Eye (tissue), 1 donor: ENCODE measurements around the gene INHBB.

Experiments used
- DNase-seq: peaks from one replicate; pipeline ENCODE4 v3.0.0-alpha.2; 2015

INHBB gene

DNA sequence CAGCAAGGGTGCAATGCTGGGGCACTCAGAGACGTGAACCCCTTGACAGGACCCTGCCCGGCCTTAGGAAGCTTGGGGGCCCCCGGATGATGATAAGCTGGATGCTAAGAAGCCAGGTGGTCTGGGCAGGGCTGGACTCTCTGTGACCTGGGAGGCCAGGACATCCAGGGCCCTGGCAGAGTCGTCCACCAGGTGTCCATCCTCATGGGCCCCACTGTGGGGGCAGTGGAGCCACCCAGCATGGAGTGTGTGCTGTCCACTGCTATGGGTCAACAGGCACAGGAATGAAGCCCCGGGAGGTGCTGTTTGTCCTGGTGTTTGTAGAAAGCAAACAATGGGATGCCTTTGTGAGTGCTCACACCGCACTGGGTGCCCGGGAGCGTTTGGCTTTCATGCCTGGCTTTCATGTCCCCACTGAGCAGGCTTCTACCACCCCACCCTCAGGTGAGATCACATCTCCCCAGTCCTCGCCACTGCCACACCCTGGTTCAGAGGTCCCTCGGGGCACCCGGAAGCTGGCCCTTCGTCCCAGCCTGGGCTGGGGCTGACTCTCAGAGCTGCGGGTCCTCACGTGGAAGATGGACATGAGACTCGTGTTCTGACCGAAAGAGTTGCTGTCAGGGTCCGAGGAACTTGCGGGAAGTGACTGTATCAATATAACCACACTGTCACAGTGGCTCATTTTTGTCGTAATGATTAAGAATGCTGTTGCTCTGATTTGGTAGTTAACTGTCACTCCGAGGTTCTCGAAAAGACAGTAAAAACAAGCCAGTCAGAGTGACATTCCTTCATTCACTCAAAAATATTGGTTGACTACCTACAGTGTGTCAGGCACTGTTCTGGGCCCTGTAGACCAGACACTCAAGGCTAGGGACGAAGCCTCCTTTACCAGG, 53.3 kb downstream of the INHBB start:
- DNase-seq, result no peak

DNA sequence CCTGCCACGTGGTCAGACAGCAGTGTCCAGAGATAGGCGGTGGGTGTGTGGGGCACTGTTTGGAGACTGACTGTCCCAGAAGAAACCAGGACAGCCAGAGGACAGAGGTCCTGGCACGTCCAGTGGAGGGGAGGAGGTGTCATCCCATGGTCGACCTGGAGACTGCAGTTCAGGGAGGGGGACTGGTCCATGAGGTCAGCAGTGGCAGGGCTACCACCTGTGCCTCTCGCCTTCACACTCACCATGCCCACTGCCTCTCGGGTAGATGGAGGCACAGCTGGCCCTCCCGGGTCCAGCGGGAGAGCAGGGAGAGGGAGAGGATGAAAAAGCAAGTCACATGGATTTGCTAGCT, 53.9 kb downstream of the INHBB start:
- DNase-seq, result no peak

DNA sequence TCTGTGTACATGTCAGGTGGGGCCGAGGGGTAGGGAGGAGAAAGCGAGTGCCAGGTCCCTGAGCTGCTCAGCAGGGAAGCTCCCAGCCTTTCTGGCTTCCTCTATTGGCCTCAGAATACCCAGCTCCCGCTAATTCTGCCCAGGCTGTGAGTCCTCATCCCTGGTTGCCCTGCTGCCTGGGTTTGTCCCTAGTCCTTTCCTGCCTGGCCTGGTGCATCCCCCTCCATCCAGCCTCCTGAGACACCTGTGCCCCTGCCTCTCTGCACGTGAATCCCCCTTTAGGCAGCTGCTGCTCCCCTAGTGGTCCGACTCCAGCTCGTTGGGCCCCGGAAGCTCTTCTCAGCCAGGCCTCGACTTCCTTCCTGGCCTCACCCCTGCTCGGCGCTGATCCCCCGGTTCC, 54.6 kb downstream of the INHBB start:
- DNase-seq, result no peak
